ENCODE data around the gene ZSWIM4.

ZSWIM4 gene

DNA sequence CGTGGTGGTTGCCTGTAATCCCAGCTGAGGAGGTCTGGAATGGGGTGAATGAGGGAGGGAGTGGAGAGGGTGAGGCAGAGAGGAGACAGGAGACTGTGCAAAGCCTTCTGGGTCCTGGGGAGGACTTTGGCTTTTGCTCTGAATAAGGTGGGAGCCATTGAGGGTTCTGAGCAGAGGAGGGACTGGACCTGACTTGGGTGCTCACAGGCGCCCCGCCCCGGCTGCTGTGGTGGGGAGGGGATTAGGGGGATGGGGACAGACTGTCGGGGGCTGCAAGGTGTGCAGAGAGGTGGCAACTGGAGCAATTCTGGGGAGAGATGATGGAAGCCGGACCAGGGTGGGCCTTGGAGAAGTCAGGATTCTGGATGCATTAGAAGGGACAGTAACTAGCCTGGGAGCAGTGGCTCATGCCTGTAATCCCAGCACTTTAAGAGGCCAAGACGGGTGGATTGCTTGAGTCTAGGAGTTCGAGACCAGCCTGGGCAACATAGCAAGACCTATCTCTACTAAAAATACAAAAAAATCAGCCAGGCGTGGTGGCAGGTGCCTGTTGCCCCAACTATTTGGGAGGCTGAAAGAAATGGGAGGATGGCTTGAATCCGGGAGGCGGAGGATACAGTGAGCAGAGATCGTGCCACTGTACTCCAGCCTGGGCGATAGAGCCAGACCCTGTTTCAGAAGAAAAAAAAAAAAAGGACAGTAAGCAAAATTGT is 65.6 kb downstream of the ZSWIM4 start:
- H3K4me3 ChIP-seq, result no peak overlapping the region
- peak overlapping the region; percentile 84 to 91 for H3K27ac ChIP-seq
- TF ChIP-seq, protein P1, sequence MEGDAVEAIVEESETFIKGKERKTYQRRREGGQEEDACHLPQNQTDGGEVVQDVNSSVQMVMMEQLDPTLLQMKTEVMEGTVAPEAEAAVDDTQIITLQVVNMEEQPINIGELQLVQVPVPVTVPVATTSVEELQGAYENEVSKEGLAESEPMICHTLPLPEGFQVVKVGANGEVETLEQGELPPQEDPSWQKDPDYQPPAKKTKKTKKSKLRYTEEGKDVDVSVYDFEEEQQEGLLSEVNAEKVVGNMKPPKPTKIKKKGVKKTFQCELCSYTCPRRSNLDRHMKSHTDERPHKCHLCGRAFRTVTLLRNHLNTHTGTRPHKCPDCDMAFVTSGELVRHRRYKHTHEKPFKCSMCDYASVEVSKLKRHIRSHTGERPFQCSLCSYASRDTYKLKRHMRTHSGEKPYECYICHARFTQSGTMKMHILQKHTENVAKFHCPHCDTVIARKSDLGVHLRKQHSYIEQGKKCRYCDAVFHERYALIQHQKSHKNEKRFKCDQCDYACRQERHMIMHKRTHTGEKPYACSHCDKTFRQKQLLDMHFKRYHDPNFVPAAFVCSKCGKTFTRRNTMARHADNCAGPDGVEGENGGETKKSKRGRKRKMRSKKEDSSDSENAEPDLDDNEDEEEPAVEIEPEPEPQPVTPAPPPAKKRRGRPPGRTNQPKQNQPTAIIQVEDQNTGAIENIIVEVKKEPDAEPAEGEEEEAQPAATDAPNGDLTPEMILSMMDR (IDR thresholded peaks at IDR 0.05), result no peak
- no peak for DNase-seq (ENCODE audit: low spot score)

DNA sequence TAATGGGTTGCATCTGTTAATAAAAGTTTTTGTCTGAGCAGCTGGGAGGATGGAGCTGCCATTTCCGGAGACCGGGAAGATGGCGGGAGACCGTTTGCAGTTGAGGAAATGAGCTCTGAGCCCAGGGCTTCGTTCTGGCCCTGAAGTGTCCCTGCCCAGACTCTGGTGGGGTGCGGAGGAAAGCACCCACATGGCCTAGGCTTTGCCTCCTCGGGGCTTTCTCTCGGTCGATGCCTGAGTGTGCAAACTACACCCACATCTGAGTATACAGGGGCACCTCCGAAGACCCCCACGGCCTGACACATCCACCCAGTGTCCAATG is 66.1 kb downstream of the ZSWIM4 start:
- Histone ChIP-seq H3K4me3 (peak overlapping the region; percentile 66), H3K27ac (peak overlapping the region; percentile 84 to 91)
- TF ChIP-seq, protein P1 (IDR thresholded peaks at IDR 0.05), result no peak
- no peak for DNase-seq (ENCODE audit: low spot score)

DNA sequence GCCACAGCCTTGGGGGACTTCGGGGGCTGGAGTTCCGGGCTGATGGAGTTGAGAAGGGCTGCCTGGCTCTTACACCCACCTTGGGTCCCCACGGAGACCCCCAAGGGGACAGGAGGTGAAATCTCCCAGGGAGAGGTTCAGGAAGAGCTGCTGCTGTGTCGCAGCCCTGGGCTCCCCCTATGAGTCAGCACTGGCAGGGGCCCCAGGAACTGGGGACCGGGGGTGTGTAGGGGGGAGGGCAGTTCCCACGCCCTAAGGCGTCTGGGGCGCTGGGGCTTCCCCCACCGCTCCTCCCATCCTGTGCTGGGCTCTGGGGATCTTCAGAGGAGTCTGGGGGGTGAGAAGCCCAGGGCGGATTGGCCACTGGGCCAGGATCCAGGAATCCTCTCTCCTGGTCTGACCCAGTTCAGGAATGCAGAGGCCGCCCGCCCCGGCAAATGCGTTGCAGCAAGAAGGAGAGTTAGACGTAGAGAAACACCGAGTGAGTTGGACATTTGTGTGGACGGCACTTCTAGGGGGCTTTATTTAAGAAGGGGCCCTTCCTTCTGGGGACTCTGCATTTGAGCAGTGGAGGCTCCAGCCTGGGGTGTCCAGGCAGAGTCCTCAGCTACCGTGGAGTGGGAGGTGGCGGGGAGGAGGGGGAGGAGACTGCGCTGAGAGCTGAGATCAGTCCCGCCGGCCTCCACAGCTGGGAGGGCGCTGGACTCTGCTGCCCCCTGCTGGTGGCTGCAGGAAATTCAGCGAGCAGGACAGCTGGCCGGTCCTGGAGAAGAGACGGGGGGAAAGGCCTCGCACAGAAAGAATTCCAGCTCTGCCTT is 66.7 kb downstream of the ZSWIM4 start:
- H3K4me3 ChIP-seq, result peak overlapping the region; percentile 66
- peak; percentile 95 for DNase-seq (ENCODE audit: low spot score)
- H3K27ac ChIP-seq, result peak overlapping the region; percentile 84 to 91
- TF ChIP-seq, protein P1 (IDR thresholded peaks at IDR 0.05), result peak; percentile 99

DNA sequence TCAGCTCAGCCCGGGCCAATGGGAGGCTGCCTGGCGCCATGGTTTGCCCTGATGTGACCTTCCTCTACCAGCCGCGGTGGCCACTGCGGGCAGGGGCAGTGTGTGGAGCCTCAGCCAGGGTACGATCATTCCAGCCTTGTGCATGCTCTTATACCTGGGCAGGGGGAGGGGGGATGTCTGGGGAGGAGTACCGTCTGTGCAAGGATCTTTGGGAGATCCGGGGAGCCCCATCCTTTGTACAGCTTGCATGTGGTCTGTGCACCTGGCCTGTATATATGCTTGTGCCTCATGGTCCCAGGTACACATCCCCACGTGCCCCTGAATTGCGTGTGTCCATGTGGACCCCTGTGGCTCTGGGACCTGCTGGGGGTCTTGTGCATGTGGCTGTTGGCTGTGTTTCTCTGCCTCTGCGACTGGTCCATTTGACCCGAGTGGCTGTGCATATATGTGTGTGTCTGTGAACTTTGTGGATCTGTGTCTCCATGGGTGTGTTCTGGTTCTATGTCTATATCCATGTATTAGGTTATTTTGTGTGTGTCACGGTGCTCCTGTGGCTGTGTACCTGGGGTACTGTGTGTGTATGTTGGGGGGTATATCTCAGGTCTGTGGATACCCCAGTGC is 68.9 kb downstream of the ZSWIM4 start:
- H3K27ac ChIP-seq, result peak overlapping the region; percentile 57 to 89
- DNase-seq (ENCODE audit: low spot score), result no peak
- no peak overlapping the region for H3K4me3 ChIP-seq
- TF ChIP-seq, protein P1 (IDR thresholded peaks at IDR 0.05), result no peak

DNA sequence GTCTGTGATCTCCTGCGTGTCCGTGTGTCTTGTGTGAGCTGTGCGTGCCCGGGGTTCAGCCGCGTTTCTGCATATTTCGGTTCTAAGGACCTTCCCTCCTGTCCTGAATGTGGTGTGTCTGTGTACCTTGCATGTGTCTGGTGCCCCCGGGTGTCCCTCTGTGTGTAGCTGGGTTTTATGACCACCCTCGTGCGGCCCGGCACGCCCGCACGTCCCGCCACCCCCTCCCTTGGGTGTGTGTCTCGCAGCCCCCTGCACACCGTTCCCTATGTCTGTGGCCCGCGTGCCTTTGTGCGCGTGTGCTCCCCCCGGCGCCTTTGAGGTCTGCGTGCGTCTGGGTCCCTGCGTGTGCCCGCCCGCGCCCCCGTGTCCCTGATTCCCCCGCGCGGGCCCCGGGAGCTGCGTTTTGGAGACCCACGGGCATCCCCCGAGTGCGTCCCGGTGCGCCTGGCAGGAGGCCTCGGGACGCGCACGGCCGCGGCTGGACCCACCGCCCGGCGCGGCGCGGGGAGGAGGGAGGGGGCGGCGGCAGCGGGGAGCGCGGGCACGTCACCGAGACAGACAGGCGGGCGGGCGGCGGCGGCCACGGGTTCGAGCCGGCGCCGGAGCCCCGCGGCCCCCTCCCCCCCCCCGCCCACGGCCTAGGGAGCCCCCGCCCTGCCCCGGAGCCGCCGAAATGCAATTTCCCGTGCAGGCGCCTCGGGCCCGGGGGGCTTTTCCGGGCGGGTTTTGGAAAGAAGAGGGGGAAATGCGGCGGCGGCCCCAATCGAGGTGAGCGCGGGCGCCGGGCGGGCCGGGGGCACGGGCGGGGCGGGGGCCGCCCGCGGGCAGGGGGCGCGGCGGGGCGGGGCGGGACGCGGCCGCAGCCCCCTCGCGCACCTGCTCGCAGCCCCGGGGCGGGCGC is 69.7 kb downstream of the ZSWIM4 start:
- DNase-seq (ENCODE audit: low spot score), result no peak
- TF ChIP-seq, protein P1 (IDR thresholded peaks at IDR 0.05), result no peak
- H3K4me3 ChIP-seq, result peak overlapping the region; percentile 85
- peak overlapping the region; percentile 57 to 89 for H3K27ac ChIP-seq

DNA sequence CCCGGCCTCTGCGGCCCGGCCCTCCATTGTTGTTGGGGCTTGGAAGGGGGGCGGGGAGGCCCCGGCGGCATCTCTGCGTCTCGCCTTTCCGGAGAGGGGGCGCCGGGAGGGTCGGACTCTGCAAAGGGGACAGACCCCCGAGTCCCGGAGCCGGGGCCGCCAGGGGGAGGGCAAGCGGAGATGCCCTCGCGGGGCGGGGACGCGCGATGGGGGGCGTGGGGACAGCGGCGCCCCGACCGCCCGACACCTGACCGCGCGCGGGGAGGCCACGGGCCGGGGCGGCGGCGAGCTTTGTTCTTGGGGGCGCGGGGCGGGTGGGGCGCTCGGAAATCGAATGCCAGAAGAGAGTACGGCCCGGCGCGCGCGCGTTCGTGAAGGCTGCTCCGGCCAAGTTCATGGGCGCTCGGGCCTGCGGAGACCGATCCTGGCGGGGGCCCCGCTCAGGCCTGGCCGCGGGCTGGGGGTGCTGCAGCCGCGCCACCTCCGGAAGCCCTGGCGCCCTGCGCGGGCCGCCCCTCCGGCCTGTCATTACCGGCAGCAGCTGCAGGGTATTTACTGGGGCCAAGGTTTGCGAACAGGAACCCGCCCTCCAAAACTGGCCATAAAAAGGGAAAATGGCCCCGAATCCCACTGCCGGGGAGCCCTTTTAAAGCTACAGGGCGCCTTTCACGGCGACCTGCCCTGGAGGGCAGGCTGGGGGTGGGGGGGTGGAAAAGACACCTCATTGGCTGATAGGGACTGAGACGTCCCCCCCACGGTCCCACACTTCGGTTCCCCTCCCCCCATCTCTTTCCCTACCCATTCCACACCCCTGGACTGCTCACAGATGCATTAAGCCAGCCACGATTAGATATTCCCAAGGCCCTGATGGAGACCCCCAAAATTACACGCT is 70.6 kb downstream of the ZSWIM4 start:
- no peak for DNase-seq (ENCODE audit: low spot score)
- peak overlapping the region in 1 of 2 donors; percentile 89 for H3K27ac ChIP-seq
- TF ChIP-seq, protein P1 (IDR thresholded peaks at IDR 0.05), result no peak

More for the DNA sequence above, 70.6 kb downstream of the ZSWIM4 start:
- peak overlapping the region; percentile 85 for H3K4me3 ChIP-seq

Data from coronary artery (tissue), 2 donors.